PC-9 (cell line): ENCODE results near the gene KRT78.

Source experiments
- CTCF ChIP-seq: fragments of 200-600 bp; sonication (generic); conservative IDR thresholded peaks from 2 replicates; pipeline ENCODE4 v1.6.1; 2017; ENCODE audit warnings: mixed run types, antibody characterized with exemption, mild to moderate bottlenecking, moderate library complexity
- EZH2 ChIP-seq: fragments of 200-600 bp; sonication (generic); IDR thresholded peaks from 2 replicates; pipeline ENCODE4 v1.8.0; 2017; ENCODE audit warnings: antibody characterized with exemption, low read depth

DNA sequence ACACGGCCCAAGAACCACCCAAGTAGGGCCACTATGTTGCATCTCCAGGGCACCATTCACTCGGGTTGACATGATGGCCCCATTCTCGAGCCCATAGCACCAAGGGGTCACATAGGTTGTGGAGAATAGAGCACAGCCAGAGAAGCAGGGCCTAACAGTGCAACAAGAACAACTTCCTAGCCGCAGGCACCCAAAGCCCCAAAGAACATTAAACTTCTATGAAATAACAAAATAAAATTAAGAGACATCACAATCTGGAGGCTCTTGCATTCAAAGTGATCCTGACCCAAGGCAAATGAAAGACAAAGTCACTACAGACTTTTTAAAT is 36.8 kb downstream of the KRT78 start:
- TF ChIP-seq CTCF = no peak
- no peak for TF ChIP-seq EZH2
